GM23248 (cell line): ENCODE measurements around the gene PIGQ.

Experiments used
- EZH2 ChIP-seq: fragments of 200-600 bp; sonication (generic); IDR thresholded peaks from 2 replicates; pipeline ENCODE4 v1.6.1; 2018; ENCODE audit warnings: antibody characterized with exemption, mild to moderate bottlenecking; ENCODE audit not compliant: insufficient read depth, poor library complexity, severe bottlenecking
- EZH2phosphoT487 ChIP-seq: fragments of 200-600 bp; sonication (generic); IDR thresholded peaks from 2 replicates; pipeline ENCODE4 v1.6.1; 2018; ENCODE audit warnings: antibody characterized with exemption, moderate library complexity, mild to moderate bottlenecking, low read depth; ENCODE audit not compliant: insufficient read depth

DNA sequence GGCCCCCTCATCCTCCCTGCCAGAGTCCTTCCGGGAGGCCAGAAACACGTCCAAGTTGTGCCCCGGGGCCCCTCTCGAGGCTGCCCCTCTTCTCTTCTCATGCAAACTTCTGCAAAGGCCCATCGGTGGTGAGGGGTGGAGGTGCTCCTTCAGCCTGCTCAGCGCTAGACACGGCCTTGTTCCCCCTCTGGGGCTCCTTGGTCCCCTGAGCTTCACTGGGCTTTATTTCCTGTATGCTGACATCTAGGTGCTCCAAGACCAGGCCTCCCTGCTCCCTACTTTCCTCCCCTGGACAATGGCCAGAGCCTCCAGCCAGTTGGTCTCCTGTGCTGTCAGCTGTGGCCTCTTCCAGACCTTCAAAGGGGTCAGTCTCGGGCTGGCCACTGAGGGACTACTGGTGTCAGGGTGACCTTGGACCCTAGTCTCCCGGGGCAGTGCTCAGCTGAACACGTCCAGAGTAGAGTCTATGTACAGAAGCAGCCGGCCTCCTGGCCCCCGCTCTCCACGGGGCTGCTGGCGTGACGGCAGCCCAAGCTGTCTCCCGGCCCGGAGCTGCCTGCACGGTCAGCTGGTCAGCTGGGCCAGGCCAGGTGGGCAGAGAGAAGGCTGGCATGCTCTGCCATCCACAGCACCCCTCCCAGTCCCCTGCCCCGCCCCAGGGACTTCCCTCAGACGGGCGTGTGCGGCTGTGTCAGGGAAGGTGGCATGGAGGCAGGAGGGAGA lies 11.3 kb upstream of the PIGQ start:
- no peak for TF ChIP-seq EZH2phosphoT487
- no peak for TF ChIP-seq EZH2
